ENCODE data around the gene ARHGEF39. TPM values are rescaled to one million over a fixed set of nuclear protein-coding genes. Genes with fewer than 3 reads are reported as not detected.

The ARHGEF39 gene
- total and polyA plus RNA-seq, 7 donors, result 0.07 to 0.79 (median 0.20) TPM; not detected in 1

DNA sequence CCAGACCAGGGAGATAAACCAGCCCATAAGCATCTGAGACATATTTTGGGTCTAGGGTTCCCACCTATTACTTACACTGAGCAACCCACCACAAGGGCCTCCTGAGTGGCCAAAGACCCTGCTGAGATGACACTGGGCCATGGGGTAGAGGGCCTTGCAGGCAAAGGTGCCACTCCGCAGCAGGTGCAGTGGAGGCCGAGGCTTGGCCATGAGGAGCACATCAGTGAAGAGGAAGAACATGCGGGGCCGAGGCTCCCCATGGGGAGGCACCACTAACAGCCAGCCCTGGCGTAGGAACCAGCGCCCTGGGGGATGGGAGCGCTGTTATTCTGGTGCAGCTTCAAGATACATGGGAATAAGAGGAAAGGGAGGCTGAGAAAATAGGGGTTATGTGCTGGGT is 2.6 kb downstream of the ARHGEF39 start:
- TF ChIP-seq, protein P1, sequence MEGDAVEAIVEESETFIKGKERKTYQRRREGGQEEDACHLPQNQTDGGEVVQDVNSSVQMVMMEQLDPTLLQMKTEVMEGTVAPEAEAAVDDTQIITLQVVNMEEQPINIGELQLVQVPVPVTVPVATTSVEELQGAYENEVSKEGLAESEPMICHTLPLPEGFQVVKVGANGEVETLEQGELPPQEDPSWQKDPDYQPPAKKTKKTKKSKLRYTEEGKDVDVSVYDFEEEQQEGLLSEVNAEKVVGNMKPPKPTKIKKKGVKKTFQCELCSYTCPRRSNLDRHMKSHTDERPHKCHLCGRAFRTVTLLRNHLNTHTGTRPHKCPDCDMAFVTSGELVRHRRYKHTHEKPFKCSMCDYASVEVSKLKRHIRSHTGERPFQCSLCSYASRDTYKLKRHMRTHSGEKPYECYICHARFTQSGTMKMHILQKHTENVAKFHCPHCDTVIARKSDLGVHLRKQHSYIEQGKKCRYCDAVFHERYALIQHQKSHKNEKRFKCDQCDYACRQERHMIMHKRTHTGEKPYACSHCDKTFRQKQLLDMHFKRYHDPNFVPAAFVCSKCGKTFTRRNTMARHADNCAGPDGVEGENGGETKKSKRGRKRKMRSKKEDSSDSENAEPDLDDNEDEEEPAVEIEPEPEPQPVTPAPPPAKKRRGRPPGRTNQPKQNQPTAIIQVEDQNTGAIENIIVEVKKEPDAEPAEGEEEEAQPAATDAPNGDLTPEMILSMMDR (IDR thresholded peaks at IDR 0.05), result no peak
- 89 to 91% (median 91%) methylated on average over 7 of the region's 7 CpGs for WGBS, 3 donors
- no peaks in the 10 kb centered on the region for H3K9me3 ChIP-seq
- H3K27me3 ChIP-seq (ENCODE audit: insufficient read depth in 3 of 3, low read length in 2 of 3), result no peaks in the 10 kb centered on the region
- no peak overlapping the region for H3K4me3 ChIP-seq
- H3K36me3 ChIP-seq (ENCODE audit: insufficient read depth in 1 of 2, low read depth in 1 of 2), result peaks cover 0 to 18% of the 10 kb centered on the region in 2 donors
- no peak for ATAC-seq
- intact Hi-C loops (cut with DNase I), result loop anchor here (2.0 to 5.0 kb wide), 2 partner anchors 22 to 35 kb away; no protein-coding TSS in a partner anchor
- peak overlapping the region; percentile 100 for H3K27ac ChIP-seq
- no peak for DNase-seq
- H3K4me1 ChIP-seq, result peaks cover 34% of the 10 kb centered on the region

DNA sequence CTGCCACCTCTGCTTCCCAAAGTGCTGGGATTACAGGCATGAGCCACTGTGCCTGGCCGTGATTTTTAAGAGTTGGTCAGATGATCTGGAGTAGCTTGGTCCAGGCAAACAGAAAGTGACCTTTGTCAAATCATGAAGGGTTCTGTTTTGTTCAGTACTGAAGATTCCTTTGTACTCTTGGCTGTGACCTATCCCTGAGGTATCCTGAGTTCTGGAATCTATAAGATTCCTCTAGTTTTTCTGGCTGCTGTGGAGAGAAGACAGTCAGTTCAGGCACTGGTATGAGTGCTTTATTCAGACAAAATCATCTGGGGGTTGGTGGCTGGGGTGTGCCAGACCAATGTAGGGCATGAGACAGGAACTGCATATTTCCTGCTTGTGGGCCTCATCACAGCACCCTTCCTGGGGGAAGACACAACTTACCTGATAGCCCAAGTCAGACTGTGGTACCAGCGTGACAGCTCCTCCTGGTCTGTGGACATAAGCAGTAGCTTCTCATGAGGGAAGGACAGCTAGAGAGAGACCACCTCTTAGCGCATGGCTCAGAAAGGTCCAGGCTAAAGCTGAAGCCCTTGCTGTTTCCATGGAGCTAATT is 3.1 kb downstream of the ARHGEF39 start:
- intact Hi-C loops (cut with DNase I), result loop anchor here (2.0 to 5.0 kb wide), 2 partner anchors 23 to 35 kb away; no protein-coding TSS in a partner anchor
- DNase-seq (no peak), ATAC-seq (no peak)
- 65 to 73% (median 71%) methylated on average over 3 of the region's 3 CpGs for WGBS, 3 donors
- Histone ChIP-seq H3K27ac (peak overlapping the region; percentile 100), H3K36me3 (ENCODE audit: insufficient read depth in 1 of 2, low read depth in 1 of 2) (peaks cover 0 to 18% of the 10 kb centered on the region in 2 donors), H3K27me3 (ENCODE audit: insufficient read depth in 3 of 3, low read length in 2 of 3) (no peaks in the 10 kb centered on the region), H3K4me3 (no peak overlapping the region), H3K4me1 (peaks cover 34% of the 10 kb centered on the region), H3K9me3 (no peaks in the 10 kb centered on the region)
- TF ChIP-seq, protein P1 (IDR thresholded peaks at IDR 0.05), result no peak

DNA sequence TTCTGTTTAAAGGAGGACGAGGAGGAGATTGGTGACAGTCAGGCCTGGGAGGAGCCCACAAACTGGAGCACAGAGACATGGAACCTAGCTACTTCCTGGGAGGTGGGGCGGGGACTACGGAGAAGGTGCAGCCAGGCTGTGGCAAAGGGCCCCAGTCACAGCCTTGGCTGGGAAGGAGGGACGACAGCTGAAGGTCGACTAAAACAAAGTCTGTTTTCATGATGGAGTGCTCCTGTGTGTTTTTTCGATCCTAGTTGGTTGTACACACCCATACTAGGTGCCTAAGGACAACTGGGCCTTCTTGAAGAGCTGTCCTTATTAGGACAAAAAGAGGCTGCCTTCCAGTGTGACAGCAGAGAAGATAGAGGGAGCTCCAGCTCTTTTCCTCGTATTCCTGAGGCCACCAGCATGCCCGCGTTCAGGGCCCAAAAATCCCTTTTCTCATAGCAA is 4.0 kb downstream of the ARHGEF39 start:
- TF ChIP-seq, protein P1 (IDR thresholded peaks at IDR 0.05), result peak; percentile 50
- H3K27ac ChIP-seq, result peak overlapping the region; percentile 100
- no peaks in the 10 kb centered on the region for H3K27me3 ChIP-seq (ENCODE audit: insufficient read depth in 3 of 3, low read length in 2 of 3)
- 34 to 46% (median 36%) methylated on average over 9 of the region's 9 CpGs for WGBS, 3 donors
- peaks cover 34% of the 10 kb centered on the region for H3K4me1 ChIP-seq
- intact Hi-C loops (cut with DNase I), result loop anchor here (5.0 kb wide), 1 partner anchor 36 kb away; no protein-coding TSS in a partner anchor
- DNase-seq, result no peak
- ATAC-seq, result no peak
- H3K36me3 ChIP-seq (ENCODE audit: insufficient read depth in 1 of 2, low read depth in 1 of 2), result peaks cover 0 to 18% of the 10 kb centered on the region in 2 donors
- H3K9me3 ChIP-seq, result no peaks in the 10 kb centered on the region
- no peak overlapping the region for H3K4me3 ChIP-seq

DNA sequence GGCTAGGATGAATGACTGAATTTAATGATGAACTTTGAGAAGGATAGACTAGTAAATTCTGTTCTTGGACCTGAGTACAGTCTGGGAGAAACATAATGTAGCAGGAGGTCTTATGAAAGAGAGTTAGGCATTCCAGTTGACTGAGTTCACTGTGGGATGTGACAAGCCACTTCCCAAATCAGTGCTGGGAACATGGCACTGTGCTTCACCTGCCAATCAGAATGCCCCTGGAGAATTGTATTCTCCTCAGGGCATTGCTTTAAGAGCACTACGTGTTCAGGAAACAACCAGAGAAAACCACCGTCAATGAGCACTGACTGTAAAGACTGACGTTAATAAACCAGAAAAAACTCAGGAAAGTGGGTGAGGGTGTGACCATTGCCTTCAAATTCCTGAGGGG is 5.7 kb downstream of the ARHGEF39 start:
- Histone ChIP-seq H3K4me3 (peak overlapping the region; percentile 89), H3K9me3 (no peaks in the 10 kb centered on the region), H3K27me3 (ENCODE audit: insufficient read depth in 3 of 3, low read length in 2 of 3) (no peaks in the 10 kb centered on the region), H3K4me1 (peaks cover 26% of the 10 kb centered on the region), H3K27ac (peak overlapping the region; percentile 100), H3K36me3 (ENCODE audit: insufficient read depth in 1 of 2, low read depth in 1 of 2) (peaks cover 0 to 18% of the 10 kb centered on the region in 2 donors)
- ATAC-seq (peak; percentile 22 to 60 (median 46)), DNase-seq (no peak)
- TF ChIP-seq, protein P1 (IDR thresholded peaks at IDR 0.05), result no peak
- intact Hi-C loops (cut with DNase I), result loop anchor here (2.0 kb wide), 1 partner anchor 71 kb away; no protein-coding TSS in a partner anchor
- WGBS, 3 donors, result 32 to 46% (median 39%) methylated on average over 3 of the region's 3 CpGs

Data from psoas muscle (tissue), 8 donors.